Measurements from ENCODE around the gene GOLPH3.

DNA sequence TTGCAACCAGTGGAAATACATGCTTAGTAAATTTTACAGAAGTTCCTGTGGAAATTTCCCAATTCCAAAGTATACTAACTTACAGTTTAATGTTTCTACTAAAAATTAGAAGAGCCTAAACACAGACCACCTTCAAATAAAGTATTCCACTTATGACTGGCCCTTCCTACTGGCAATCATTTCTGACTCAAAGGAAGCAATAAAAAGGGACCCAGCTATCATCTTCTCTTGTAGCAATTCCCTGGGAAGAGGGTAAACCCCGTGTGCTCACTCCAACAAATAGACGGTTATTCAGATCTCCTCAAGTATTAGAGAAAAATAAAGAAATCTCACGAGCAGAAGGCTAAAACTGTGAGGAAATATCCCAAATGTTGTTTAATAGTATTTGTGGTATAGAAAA lies 43.3 kb downstream of the GOLPH3 start:
- TF ChIP-seq POLR2A (IDR thresholded peaks at IDR 0.05): no peak
- TF ChIP-seq, protein P1, sequence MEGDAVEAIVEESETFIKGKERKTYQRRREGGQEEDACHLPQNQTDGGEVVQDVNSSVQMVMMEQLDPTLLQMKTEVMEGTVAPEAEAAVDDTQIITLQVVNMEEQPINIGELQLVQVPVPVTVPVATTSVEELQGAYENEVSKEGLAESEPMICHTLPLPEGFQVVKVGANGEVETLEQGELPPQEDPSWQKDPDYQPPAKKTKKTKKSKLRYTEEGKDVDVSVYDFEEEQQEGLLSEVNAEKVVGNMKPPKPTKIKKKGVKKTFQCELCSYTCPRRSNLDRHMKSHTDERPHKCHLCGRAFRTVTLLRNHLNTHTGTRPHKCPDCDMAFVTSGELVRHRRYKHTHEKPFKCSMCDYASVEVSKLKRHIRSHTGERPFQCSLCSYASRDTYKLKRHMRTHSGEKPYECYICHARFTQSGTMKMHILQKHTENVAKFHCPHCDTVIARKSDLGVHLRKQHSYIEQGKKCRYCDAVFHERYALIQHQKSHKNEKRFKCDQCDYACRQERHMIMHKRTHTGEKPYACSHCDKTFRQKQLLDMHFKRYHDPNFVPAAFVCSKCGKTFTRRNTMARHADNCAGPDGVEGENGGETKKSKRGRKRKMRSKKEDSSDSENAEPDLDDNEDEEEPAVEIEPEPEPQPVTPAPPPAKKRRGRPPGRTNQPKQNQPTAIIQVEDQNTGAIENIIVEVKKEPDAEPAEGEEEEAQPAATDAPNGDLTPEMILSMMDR (IDR thresholded peaks at IDR 0.05): no peak
- TF ChIP-seq POLR2AphosphoS5 (IDR thresholded peaks at IDR 0.05): no peak
